Activated CD8-positive, alpha-beta memory T cell treated with anti-CD3 and anti-CD28 coated beads, Interleukin-2, amount 50 U/mL, for 1 hour (primary cell): ENCODE measurements around the gene PDCD6IP.
A peak's percentile ranks its signal among the peaks of the same experiment; 100 is the strongest.
"Not testable (repeated sequence)": the region's sequence is repeated elsewhere in the genome, so short reads cannot be mapped to it uniquely, and the experiment has no call there.

Experiments used
- DNase-seq: peaks from one replicate; pipeline ENCODE4 v3.0.0-alpha.2; 2020; ENCODE audit errors: extremely low read depth

PDCD6IP gene

GRCh38 chr3:33855407-33855806 lies 57.0 kb downstream of the PDCD6IP start:
- not testable (repeated sequence) for DNase-seq

- DNase-seq: no peak
These were observed 57.6 kb downstream of the PDCD6IP start for GRCh38 chr3:33855884-33856546.

GRCh38 chr3:33857701-33858100 lies 59.3 kb downstream of the PDCD6IP start:
- not testable (repeated sequence) for DNase-seq

- DNase-seq: no peak
These were observed 59.7 kb downstream of the PDCD6IP start for GRCh38 chr3:33858131-33858530.

GRCh38 chr3:33860373-33861050 lies 62.1 kb downstream of the PDCD6IP start:
- DNase-seq: no peak

GRCh38 chr3:33865133-33865532 lies 66.7 kb downstream of the PDCD6IP start:
- DNase-seq: no peak

- no peak for DNase-seq
These were observed 69.9 kb downstream of the PDCD6IP start for GRCh38 chr3:33868309-33868708.

GRCh38 chr3:33869977-33870376 lies 71.5 kb downstream of the PDCD6IP start:
- DNase-seq: no peak

GRCh38 chr3:33874815-33875214 lies 76.4 kb downstream of the PDCD6IP start:
- DNase-seq: no peak

GRCh38 chr3:33875680-33876079 lies 77.2 kb downstream of the PDCD6IP start:
- DNase-seq: no peak

GRCh38 chr3:33877187-33877586 lies 78.8 kb downstream of the PDCD6IP start:
- no peak for DNase-seq

- no peak for DNase-seq
These were observed 81.1 kb downstream of the PDCD6IP start for GRCh38 chr3:33879540-33879939.

GRCh38 chr3:33881156-33882064 lies 83.0 kb downstream of the PDCD6IP start:
- DNase-seq: no peak

GRCh38 chr3:33882296-33882695 lies 83.9 kb downstream of the PDCD6IP start:
- no peak for DNase-seq

GRCh38 chr3:33883538-33883950 lies 85.1 kb downstream of the PDCD6IP start:
- DNase-seq: peak; percentile 3

GRCh38 chr3:33883951-33884561 lies 85.6 kb downstream of the PDCD6IP start:
- DNase-seq: no peak

GRCh38 chr3:33884701-33885100 lies 86.3 kb downstream of the PDCD6IP start:
- no peak for DNase-seq

GRCh38 chr3:33885496-33885895 lies 87.1 kb downstream of the PDCD6IP start:
- DNase-seq: no peak

GRCh38 chr3:33886015-33886414 lies 87.6 kb downstream of the PDCD6IP start:
- DNase-seq: no peak

GRCh38 chr3:33887478-33887877 lies 89.0 kb downstream of the PDCD6IP start:
- no peak for DNase-seq

GRCh38 chr3:33889394-33890039 lies 91.1 kb downstream of the PDCD6IP start:
- DNase-seq: no peak

- DNase-seq: no peak
These were observed 94.2 kb downstream of the PDCD6IP start for GRCh38 chr3:33892655-33893054.
